RCC 7860 (cell line): ENCODE data around the gene ZNF688.

Experiments used
- DNase-seq: peaks from one replicate; pipeline ENCODE4 v3.0.0-alpha.2; 2015; ENCODE audit warnings: low spot score
- FAIRE-seq: peaks from 2 replicates; lab custom pipeline; 2012; peaks lifted over from hg19 to GRCh38; lab: Jason Lieb, UNC

ZNF688 gene

DNA sequence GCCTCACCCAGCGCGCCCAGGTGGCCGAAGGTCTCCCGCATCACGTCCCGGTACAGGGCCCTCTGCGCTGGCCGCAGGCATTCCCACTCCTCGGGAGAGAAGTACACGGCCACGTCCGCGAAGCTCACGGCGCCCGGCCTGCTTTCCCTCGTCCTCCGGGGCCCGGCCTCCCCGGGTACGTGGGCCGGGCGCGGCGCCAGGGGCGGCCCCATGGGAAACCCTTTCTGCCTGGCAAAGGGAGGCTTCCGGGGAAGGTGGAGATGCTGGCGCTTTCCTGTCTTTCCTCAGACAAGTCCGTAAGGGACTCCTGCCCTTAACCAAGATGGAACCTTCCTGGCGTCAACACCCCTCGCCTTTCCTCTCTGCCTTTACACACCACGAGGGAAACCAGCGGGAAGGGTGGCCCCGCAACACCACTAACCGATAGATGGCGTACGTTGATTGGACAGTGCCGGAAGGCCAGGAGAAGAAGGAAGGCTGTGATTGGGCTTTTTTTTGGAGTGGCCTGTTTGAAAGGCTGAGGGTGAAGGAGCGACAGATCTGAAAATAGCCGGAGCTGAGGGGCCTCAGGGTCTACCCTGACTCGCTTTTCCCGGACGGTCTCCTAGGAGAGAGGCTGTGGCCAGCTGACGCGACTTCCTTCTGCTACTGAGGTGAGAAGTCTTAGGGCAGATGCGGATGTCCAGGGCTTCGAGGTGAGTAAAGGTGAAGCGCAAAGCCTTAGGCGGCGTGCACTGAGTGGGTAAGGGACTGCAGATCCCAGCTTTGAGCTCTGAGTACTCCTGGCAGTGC is 14.1 kb upstream of the ZNF688 start, which contains the start of gene ZNF785:
ZNF785 (minus strand) TSS at position 298 of the 792 bp plus-strand sequence; CDS start at position 212, 86 bp downstream.
- no peak for DNase-seq
- FAIRE-seq: no peak

DNA sequence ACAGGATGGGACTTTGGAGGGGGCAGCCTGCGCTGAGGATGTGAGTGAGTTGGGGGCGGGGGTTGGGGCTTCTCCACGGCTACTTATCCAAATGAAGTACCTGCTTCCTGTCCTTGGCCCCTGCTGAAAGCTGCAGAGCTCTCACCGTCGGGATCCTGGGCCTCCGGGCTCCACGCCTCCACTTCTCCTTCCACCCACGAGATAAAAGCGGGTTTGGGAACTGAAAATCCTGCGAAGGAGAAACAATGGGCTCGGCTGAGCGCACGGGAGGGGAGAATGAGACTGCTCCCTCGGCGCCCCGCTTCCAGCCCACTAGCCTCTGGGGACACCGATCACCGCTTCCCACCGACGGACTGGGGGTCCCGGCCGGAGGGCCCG is 13.5 kb upstream of the ZNF688 start:
- FAIRE-seq (no peak), DNase-seq (no peak)

DNA sequence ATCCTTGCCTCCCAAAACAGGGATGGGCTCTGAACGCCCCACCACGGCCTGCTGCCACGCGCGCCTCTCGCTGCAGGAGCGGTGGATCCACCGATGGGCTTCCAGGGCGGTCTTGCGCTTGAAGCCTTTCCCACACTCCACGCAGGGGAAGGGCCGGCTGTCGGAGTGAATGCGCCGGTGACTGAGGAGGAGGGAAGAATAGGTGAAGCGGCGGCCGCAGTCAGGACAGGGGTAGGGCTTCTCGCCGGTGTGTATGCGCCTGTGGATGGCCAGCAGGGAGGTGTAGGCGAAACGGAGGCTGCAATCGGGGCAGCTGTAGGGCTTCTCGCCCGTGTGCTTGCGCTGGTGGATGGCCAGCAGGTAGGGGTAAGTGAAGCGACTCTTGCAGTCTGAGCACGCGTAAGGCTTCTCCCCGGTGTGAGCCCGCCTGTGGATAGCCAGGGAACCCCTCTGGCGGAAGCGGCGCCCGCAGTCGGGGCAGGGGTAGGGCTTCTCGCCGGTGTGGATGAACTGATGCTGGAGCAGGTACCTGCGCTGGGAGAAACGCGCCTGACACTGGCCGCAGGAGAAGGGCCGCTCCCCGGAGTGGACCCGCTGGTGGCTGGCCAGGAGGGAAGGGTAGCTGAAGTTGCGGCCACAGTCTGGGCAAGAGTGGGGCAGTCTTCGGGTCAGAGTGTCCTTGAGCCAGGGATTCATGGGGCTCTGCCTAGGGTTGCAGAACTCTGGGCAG is 11.3 kb upstream of the ZNF688 start:
- FAIRE-seq (no peak), DNase-seq (no peak)

GRCh38 chr16:30581457-30581856 is 9.9 kb upstream of the ZNF688 start:
- DNase-seq (no peak), FAIRE-seq (no peak)

DNA sequence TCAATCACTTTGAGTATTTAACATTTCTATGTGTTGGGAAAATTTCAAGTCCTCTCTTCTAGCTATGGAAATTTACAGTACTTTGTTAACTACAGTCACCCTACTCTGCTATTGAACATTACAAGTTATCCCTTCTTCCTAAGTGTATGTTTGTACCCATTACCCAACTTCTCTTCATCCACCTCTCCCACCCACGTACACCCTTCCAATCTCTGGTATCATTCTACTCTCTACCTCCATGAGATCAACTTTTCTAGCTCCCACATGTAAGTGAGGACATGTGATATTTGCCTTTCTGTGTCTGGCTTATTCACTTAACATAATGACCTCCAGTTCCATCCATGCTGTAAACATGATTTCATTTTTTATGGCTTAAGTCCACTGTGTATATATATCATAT is 3.2 kb upstream of the ZNF688 start:
- FAIRE-seq (no peak), DNase-seq (no peak)

- no peak for DNase-seq
- no peak for FAIRE-seq
These were observed 674 bp downstream of the ZNF688 start for GRCh38 chr16:30570636-30571444.

GRCh38 chr16:30569746-30570635 is 1.5 kb downstream of the ZNF688 start:
- no peak for FAIRE-seq

GRCh38 chr16:30569281-30569680 is 2.2 kb downstream of the ZNF688 start:
- DNase-seq (no peak), FAIRE-seq (no peak)

More at GRCh38 chr16:30569746-30570635, 1.5 kb downstream of the ZNF688 start:
- DNase-seq: no peak

- FAIRE-seq: no peak
These were observed 3.4 kb downstream of the ZNF688 start for GRCh38 chr16:30567991-30568638.

GRCh38 chr16:30567160-30567990 is 4.1 kb downstream of the ZNF688 start:
- no peak for FAIRE-seq

More at GRCh38 chr16:30567991-30568638, 3.4 kb downstream of the ZNF688 start:
- DNase-seq: peak; percentile 63

GRCh38 chr16:30566531-30566930 is 5.0 kb downstream of the ZNF688 start:
- FAIRE-seq: no peak
- no peak for DNase-seq

More at GRCh38 chr16:30567160-30567990, 4.1 kb downstream of the ZNF688 start:
- DNase-seq: peak; percentile 82

DNA sequence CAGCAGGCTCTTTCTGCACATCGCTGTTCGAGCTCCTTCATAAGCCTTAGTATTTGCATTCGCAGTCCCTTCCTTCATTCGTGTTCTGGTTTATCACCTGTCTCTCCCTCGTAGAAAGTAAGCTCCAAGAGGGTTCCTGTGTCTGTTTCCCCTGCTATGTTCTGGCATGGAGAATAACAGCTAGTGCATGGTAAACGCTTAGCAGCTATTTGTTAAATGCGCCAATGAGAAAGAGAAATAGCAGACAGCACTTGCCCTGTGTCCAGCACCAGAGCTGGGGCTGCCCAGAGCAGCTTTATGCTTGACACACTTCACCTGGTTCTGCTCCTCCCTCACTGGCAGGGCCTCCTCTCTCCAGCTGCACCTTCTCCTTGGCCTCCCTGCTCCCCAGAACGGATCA is 5.5 kb downstream of the ZNF688 start:
- FAIRE-seq (no peak), DNase-seq (no peak)

DNA sequence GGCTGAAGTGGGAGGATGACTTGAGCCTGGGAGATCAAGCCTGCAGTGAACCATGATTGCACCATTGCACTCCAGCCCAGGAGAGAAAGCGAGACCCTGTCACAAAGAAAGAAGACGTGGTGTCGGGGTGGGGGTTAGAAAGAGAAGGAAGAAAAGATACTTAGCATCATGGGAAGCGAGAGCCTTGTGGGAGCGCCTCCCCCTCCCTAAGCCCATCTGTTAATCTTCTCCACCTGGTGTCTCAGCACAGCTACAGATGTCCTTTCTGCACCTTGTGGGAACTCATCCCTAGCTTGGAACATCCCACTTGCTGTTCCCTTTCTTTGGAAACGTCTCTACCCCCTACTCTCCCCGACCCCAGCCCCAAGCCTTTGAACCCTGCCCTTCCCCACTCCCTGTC is 6.0 kb downstream of the ZNF688 start:
- DNase-seq (no peak), FAIRE-seq (no peak)

GRCh38 chr16:30562021-30562420 is 9.5 kb downstream of the ZNF688 start:
- FAIRE-seq: no peak
- DNase-seq: no peak

- FAIRE-seq: no peak
- DNase-seq: no peak
These were observed 10.3 kb downstream of the ZNF688 start for GRCh38 chr16:30561089-30561816.

- no peak for FAIRE-seq
- DNase-seq: no peak
These were observed 11.8 kb downstream of the ZNF688 start for GRCh38 chr16:30559690-30560089.

- DNase-seq (no peak), FAIRE-seq (no peak)
These were observed 12.6 kb downstream of the ZNF688 start for GRCh38 chr16:30558789-30559377.
